CD4-positive, alpha-beta T cell treated with Interleukin-21 for 1 hour (primary cell): Measurements from ENCODE around the gene LCP1.
"Not testable (repeated sequence)": the region's sequence is repeated elsewhere in the genome, so short reads cannot be mapped to it uniquely, and the experiment has no call there.

Experiments used
- DNase-seq: peaks from one replicate; pipeline ENCODE4 v3.0.0-alpha.2; 2020

Gene LCP1

GRCh38 chr13:46179969-46180763 lies 1.8 kb downstream of the LCP1 start:
- DNase-seq: no peak

GRCh38 chr13:46179491-46179908 lies 2.5 kb downstream of the LCP1 start:
- DNase-seq: peak; percentile 79

- no peak for DNase-seq
Measured at GRCh38 chr13:46178821-46179220, 3.2 kb downstream of the LCP1 start.

- DNase-seq: peak; percentile 41
Measured at GRCh38 chr13:46178143-46178542, 3.8 kb downstream of the LCP1 start.

- peak; percentile 61 for DNase-seq
Measured at GRCh38 chr13:46176756-46177155, 5.2 kb downstream of the LCP1 start.

GRCh38 chr13:46173656-46174055 lies 8.3 kb downstream of the LCP1 start:
- DNase-seq: peak; percentile 65

- peak; percentile 73 for DNase-seq
Measured at GRCh38 chr13:46172531-46172991, 9.4 kb downstream of the LCP1 start.

GRCh38 chr13:46171739-46172138 lies 10.2 kb downstream of the LCP1 start:
- DNase-seq: no peak

GRCh38 chr13:46171217-46171616 lies 10.8 kb downstream of the LCP1 start:
- no peak for DNase-seq

GRCh38 chr13:46170687-46171086 lies 11.3 kb downstream of the LCP1 start:
- peak; percentile 65 for DNase-seq

- peak; percentile 48 for DNase-seq
Measured at GRCh38 chr13:46170268-46170667, 11.7 kb downstream of the LCP1 start.

GRCh38 chr13:46169758-46170157 lies 12.2 kb downstream of the LCP1 start:
- peak; percentile 43 for DNase-seq

GRCh38 chr13:46168783-46169182 lies 13.2 kb downstream of the LCP1 start:
- peak; percentile 36 for DNase-seq

- DNase-seq: peak; percentile 70
Measured at GRCh38 chr13:46168341-46168740, 13.6 kb downstream of the LCP1 start.

- DNase-seq: no peak
Measured at GRCh38 chr13:46166947-46167610, 14.9 kb downstream of the LCP1 start.

- no peak for DNase-seq
Measured at GRCh38 chr13:46166224-46166584, 15.8 kb downstream of the LCP1 start.

GRCh38 chr13:46165485-46166223 lies 16.3 kb downstream of the LCP1 start:
- peak; percentile 63 for DNase-seq

- no peak for DNase-seq
Measured at GRCh38 chr13:46164661-46165060, 17.3 kb downstream of the LCP1 start.

- not testable (repeated sequence) for DNase-seq
Measured at GRCh38 chr13:46162741-46163140, 19.2 kb downstream of the LCP1 start.

GRCh38 chr13:46160471-46161066 lies 21.4 kb downstream of the LCP1 start:
- DNase-seq: peak; percentile 85

- DNase-seq: no peak
Measured at GRCh38 chr13:46160065-46160464, 21.9 kb downstream of the LCP1 start.

GRCh38 chr13:46158983-46159382 lies 23.0 kb downstream of the LCP1 start:
- no peak for DNase-seq

- DNase-seq: no peak
Measured at GRCh38 chr13:46158222-46158621, 23.8 kb downstream of the LCP1 start.
